SK-N-SH (cell line): ENCODE results near the gene ELFN2.

ENCODE experiments used
- EP300 ChIP-seq, 2 experiments: IDR thresholded peaks; 2 replicates each; pipeline versions ENCODE4 v1.4.0 to v1.6.1; 2012; ENCODE audit warnings: borderline replicate concordance in 1 of 2, low read depth in 1 of 2, low read length in 1 of 2
- EZH2phosphoT487 ChIP-seq: fragments of 200-600 bp; sonication (generic); IDR thresholded peaks from 2 replicates; pipeline ENCODE4 v1.6.1; 2017; ENCODE audit warnings: low read depth, mixed run types, mild to moderate bottlenecking, antibody characterized with exemption, moderate library complexity, borderline replicate concordance
- POLR2AphosphoS5 ChIP-seq: IDR thresholded peaks from 2 replicates; pipeline ENCODE4 v1.6.1; 2012; ENCODE audit warnings: low read depth, low read length
- RCOR1 ChIP-seq: fragments of 150-350 bp; IDR thresholded peaks from 2 replicates; pipeline ENCODE4 v1.6.1; 2017; ENCODE audit warnings: antibody characterized with exemption, low read length
- TF ChIP-seq, protein P1 (sequence below): fragments of 200-600 bp; sonication (generic); IDR thresholded peaks from 2 replicates; pipeline ENCODE4 v1.6.1; 2017; ENCODE audit warnings: antibody characterized with exemption, mild to moderate bottlenecking, moderate library complexity
- TF ChIP-seq, protein P2 (sequence below): fragments of 150-350 bp; IDR thresholded peaks from 2 replicates; pipeline ENCODE4 v1.6.1; 2017; ENCODE audit warnings: antibody characterized with exemption, low read length, low read depth, borderline replicate concordance
- TF ChIP-seq, protein P3 (sequence below): IDR thresholded peaks from 2 replicates; pipeline ENCODE4 v1.4.0; 2012; ENCODE audit warnings: low read depth

DNA sequence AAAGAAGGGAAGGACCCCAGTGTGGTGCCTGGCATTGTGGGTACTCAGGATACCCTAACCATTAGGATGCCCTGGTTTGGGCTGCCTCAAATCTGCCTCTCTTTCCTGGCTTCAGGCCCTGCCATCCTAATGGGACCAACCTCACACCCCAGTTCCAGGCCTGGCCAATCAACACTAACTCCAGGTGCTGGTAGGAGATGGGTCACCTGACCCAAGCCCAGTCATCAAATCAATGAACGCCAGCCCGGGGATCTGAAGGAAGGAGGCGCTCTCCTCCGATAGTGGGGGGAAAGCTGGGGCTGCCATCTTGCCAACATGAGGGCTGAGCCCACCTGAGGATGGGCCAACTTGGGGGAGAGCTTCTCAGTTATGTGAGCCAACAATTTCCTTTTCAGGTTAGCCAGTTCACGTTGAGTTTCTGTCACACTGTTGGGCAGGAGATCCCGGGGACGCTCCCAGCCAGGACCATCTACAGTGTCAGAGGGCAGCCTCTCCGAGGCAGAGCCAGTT lies 46.2 kb upstream of the ELFN2 start:
- TF ChIP-seq EZH2phosphoT487 = no peak
- TF ChIP-seq, protein P1, sequence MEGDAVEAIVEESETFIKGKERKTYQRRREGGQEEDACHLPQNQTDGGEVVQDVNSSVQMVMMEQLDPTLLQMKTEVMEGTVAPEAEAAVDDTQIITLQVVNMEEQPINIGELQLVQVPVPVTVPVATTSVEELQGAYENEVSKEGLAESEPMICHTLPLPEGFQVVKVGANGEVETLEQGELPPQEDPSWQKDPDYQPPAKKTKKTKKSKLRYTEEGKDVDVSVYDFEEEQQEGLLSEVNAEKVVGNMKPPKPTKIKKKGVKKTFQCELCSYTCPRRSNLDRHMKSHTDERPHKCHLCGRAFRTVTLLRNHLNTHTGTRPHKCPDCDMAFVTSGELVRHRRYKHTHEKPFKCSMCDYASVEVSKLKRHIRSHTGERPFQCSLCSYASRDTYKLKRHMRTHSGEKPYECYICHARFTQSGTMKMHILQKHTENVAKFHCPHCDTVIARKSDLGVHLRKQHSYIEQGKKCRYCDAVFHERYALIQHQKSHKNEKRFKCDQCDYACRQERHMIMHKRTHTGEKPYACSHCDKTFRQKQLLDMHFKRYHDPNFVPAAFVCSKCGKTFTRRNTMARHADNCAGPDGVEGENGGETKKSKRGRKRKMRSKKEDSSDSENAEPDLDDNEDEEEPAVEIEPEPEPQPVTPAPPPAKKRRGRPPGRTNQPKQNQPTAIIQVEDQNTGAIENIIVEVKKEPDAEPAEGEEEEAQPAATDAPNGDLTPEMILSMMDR = no peak
- TF ChIP-seq POLR2AphosphoS5 = no peak
- TF ChIP-seq RCOR1 = no peak
- TF ChIP-seq, protein P2, sequence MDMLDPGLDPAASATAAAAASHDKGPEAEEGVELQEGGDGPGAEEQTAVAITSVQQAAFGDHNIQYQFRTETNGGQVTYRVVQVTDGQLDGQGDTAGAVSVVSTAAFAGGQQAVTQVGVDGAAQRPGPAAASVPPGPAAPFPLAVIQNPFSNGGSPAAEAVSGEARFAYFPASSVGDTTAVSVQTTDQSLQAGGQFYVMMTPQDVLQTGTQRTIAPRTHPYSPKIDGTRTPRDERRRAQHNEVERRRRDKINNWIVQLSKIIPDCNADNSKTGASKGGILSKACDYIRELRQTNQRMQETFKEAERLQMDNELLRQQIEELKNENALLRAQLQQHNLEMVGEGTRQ = no peak
- TF ChIP-seq, protein P3, sequence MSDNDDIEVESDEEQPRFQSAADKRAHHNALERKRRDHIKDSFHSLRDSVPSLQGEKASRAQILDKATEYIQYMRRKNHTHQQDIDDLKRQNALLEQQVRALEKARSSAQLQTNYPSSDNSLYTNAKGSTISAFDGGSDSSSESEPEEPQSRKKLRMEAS = no peak
- no peak for TF ChIP-seq EP300 (IDR thresholded peaks at IDR 0.05; ENCODE audit: borderline replicate concordance in 1 of 2, low read depth in 1 of 2, low read length in 1 of 2)
